NAMALWA (cell line): ENCODE data around the gene CRY2.
"Not testable (repeated sequence)": the region's sequence is repeated elsewhere in the genome, so short reads cannot be mapped to it uniquely, and the experiment has no call there.

Source experiments
- DNase-seq: peaks from one replicate; pipeline ENCODE4 v3.0.0-alpha.2; 2015; ENCODE audit warnings: low spot score

Gene CRY2

DNA sequence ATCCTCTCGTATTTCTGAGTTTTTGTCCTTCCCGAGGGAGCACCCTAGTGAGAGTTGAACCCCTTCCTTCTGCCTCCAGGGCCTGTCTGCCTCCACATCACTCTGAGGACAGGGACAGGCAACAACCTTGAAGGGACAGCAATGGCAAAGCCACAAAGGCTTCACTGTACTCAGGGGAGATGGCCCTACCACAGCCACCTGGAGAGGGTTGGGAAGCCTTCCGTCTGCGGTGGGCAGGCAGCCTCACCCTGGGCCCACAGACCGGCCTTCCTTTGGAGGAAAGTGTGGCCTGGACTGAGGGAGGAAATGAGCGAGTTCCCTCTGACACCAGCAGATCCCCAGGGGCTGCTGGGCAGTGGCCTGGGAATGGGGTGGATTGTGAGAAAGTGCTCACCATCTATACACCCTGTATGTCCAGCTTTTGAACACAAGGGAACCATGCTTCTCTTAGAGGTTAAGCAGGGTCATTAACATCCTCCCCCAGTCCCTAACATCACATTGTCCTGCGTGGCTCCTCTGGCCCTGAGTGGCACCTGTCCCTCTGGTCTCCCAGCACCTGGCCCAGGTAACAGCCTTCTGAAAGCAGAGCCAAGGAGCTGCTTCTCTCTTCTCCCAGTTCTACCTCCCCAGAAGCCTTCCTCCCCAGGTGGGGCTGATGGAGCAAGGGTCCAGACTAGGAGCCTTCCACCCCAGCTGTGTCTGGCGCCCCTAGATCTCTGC lies 35.5 kb upstream of the CRY2 start:
- DNase-seq: no peak

GRCh38 chr11:45812581-45813548 lies 34.4 kb upstream of the CRY2 start:
- no peak for DNase-seq

- DNase-seq: no peak
Measured at GRCh38 chr11:45815747-45816146, 31.5 kb upstream of the CRY2 start.

DNA sequence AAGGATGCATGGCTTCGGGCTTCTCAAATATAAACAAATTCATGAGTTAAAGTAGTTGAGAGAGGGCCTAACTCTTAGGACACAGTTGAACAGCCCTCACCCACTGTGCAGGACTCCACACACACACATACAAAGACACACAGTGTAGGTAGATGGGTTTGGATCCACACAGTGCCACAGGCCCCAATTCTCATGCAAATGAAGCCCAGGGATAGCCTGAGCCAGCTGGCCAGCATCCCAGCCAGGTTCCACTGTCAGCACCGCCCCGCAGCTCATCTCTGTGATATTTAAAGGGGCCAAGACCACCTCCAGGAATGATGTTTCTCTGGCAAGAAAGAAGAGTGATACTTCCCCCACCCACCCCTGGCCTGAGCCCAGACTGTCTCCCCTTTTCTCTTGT lies 30.7 kb upstream of the CRY2 start:
- DNase-seq: no peak

GRCh38 chr11:45817191-45817590 lies 30.1 kb upstream of the CRY2 start:
- peak; percentile 59 for DNase-seq

DNA sequence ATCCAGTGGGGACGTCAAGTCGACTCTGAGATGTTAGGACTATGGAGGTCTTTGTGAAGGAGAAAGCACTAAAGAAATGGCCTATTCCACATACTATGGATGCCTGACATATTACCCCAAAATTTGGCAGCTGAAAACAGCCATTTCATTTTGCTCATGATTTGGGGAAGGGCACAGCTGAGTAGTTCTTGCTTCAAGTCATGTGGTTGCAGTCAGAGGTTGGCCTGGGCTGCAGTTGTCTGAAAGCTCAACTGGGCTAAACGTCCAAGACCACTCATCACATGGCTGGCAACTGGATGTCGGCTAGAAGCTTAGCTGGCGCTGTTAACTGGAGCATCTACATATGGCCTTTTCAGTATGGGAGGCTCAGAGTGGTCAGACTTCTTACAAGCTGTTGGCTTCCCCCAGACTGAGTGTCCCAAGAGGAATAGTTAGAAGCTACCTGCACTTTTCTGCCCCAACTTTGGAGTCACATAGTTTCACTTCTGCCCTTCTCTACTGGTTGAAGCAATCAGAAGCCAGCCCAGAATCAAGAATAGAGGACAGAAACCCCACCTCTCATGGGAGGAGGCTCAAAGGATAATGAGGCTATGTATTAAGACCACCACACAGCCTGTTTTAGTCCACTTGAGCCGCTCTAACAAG lies 28.2 kb upstream of the CRY2 start:
- DNase-seq: no peak

GRCh38 chr11:45820211-45820857 lies 26.9 kb upstream of the CRY2 start:
- no peak for DNase-seq

DNA sequence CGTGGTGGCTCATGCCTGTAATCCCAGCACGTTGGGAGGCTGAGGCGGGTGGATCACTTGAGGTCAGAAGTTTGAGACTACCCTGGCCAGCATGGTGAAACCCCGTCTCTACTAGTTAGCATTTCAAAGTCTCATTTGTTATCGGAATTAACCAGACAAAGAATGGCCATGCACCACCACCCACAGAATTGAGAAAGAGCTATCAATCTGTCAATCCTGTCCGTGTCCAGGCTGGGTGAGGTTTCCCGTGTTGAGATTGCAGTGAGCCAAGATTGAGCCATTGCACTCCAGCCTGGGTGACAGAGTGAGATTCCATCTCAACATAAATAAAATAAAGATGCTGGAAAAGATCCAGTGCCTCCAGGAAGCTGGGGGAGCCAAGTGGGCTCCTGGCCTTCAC lies 20.8 kb upstream of the CRY2 start:
- not testable (repeated sequence) for DNase-seq

GRCh38 chr11:45827123-45827522 lies 20.2 kb upstream of the CRY2 start:
- DNase-seq: no peak

DNA sequence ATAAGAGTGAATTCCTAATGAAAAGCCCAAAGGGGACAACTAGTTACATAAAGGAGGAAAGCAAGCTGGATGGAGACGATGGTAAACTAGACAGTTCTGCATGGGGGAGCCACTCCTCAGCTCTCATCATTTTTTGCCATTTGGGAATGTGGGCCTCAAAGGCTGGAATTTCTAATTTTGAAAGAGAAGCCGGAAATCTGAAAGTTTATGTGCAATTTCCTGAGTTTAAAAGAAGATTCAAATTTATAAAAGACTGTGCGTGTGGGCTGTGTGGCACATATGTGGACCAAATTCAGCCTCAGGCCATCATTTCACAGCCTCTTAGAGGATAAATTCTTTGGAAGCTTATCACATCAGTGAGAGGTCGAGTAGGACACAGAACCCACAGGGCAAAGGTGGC lies 18.3 kb upstream of the CRY2 start:
- no peak for DNase-seq

DNA sequence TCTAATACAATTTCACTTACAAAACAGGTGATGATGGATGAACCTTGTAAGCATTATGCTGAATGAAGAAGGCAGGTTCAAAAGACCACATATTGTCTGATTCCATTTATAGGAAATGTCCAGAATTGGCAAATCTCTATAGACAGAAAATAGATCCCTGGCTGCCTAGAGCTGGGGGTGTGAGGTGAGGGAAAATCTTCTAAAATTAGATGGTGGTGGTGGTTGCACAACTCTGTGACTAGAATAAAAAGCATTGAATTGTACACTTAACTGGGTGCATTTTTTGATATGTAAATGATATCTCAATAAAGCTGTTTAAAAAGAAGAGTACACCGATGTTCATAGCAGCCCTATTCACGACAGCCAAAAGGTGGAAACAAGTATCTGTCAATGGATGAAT lies 16.7 kb upstream of the CRY2 start:
- no peak for DNase-seq

GRCh38 chr11:45832811-45833441 lies 14.3 kb upstream of the CRY2 start:
- no peak for DNase-seq

GRCh38 chr11:45833761-45834160 lies 13.5 kb upstream of the CRY2 start:
- no peak for DNase-seq

DNA sequence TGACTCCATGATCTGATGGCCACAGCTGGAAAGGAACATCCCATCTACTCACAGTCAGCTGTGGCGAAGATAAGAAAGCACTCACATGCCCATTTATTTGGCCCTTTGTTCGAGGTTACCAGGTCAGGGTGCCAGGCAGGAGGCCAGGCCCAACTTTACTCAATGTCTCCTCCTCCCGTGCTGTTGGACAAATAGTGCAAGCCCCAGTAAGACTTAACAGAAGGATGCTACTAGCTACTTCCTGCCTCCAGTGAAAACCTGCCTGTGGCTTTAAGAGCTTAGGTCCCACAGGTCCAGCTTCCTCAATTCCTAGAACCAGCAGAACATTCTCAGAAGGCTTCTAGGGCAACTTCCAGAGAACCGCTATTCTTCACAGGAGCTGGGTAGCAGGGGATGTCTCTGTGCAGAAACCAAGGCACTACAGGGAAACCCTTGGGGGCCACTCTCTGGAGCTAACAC lies 12.9 kb upstream of the CRY2 start:
- no peak for DNase-seq

- DNase-seq: no peak
Measured at GRCh38 chr11:45839204-45839603, 8.1 kb upstream of the CRY2 start.

DNA sequence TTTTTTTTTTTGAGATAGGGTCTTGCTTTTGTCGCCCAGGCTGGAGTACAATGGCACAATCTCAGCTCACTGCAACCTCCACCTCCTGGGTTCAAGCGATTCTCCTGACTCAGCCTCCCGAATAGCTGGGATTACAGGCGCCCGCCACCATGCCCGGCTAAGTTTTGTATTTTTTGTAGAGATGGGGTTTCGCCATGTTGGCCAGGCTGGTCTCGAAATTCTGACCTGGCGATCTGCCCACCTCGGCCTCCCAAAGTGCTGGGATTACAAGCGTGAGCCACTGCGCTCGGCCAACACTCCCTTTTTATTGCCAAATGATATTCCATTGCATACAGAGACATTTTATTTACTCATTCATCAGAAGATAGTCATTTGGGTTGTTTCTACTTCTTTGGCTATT lies 7.0 kb upstream of the CRY2 start:
- DNase-seq: not testable (repeated sequence)

DNA sequence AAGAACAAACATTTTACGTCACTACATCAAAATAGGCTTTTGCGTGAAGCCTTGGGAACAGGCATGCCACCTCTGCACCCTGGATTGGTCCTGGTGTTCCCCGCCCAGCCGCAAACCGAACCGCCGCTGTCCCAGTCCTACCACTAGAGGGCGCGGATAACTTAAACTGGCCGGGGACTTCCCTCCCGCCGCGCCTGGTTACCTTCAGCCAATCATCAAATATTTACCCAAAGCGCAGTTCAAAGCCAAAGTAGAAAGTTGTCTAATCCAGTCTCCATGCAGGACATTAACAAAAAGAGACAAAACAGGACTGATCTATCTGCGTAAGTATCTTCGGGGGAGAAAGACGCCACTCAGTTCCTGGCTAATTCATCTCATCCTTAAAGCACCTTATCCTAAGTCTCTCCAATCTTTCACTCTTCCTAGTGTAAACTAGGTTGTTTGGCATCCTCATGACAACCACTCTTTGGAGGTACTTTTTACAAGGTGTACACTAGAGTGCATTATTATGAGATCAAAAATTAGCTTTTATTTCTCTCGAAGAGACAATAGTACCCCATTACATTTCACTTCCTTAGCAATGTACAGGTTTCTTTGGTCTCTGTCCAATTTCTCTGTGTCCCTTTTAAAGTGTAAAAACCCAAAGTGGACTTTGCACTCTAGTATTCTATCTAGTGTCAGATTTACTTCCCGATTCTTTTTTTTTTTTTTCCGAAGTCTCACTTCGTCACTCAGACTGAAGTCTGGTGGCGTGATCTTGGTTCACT lies 3.9 kb upstream of the CRY2 start:
- peak; percentile 92 for DNase-seq

DNA sequence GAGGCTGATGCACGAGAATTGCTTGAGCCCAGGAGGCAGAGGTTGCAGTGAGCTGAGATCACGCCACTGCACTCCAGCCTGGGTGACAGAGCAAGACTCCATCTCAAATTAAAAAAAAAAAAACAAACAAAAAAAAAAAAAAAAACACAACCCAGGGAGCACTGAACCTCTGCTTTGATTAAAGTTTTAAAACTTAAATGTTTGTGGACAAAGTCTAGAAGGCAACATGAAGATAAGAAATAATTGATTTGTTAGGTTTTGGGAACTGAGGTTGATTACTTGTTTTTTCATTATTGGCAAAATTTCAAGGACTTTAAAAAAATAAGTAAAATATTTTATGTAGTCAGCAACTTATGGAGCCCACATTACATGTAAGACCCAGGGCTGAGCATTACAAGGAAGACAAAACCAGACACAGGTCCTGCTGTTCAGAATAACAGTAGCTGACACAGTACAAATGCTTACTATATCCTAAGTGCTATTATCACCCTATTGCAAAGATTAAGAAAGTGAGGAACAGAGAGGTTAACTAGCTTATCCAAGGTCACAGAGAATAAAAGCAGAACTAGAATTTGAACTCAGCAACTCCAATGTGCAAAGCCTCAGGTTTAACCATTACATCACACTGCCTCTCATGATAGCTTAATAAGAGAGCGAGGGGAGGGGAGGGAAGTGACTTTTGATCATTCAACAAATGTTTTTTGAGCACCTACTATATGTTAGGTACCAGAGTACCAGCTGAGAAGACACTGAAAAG lies 2.3 kb upstream of the CRY2 start:
- peak; percentile 22 for DNase-seq

GRCh38 chr11:45846174-45846675 lies 1.1 kb upstream of the CRY2 start:
- DNase-seq: no peak

GRCh38 chr11:45847911-45848316 lies 639 bp downstream of the CRY2 start:
- peak; percentile 79 for DNase-seq
